Endometrial microvascular endothelial cells (primary cell): ENCODE results near the gene CCDC148. TPM values are rescaled to one million over a fixed set of nuclear protein-coding genes. Genes with fewer than 3 reads are reported as not detected.

Experiments
- in situ Hi-C: cut with HindIII; loops from 2 replicates; pipeline ENCODE4 v1.10.0; 2017; ENCODE audit warnings: low sequenced_read_pairs, low pct_unique_long_range_greater_than_20kb; ENCODE audit errors: inconsistent ontology term
- total RNA-seq: library from RNA; depleted of rRNA; stranded (reverse); fragments of >200 nt; gene quantifications from one replicate; pipeline ENCODE4 v1.2.3, GENCODE V29; 2015; ENCODE audit errors: inconsistent ontology term

CCDC148 gene
- total RNA-seq, 1 donor from 2014 or later, result 0.46 TPM

DNA sequence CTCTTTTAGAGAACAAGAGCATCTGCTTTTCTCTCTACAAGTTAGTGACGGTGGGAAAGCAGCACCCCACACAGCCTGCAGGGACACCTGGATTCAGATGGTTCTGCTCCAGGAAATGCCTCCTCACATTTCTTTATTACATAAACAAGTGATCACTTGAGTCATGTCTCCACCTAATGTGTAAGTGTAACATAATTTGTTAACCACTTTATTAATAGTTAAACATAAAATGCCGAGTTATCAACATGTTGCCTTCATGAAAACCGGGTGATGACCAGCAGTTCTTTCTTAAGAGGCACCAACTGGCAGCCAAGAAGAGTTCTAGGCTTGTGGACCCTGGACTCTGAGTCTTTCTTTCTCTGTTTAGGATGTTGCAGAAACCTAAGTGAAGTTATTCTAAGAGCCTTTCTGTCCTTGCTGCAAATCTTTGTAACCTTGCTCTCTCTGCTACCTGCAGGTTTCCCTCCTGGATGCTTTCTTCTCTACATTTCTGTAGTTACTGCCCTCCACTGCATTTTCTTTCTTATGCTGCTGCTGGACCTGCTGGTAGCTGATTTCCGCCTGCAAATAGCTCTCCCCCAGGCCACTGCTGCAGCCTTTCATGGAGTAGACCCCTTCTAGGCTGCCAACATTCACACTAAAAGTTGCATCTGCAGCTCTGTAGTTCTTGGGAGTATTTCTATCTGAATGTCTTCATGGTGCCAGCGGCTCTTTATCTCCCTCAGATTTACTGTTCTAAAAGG, 330.6 kb downstream of the CCDC148 start:
- in situ Hi-C loops, result no loop called here

GRCh38 chr2:158124896-158125295, 331.7 kb downstream of the CCDC148 start:
- in situ Hi-C loops, result no loop called here

Other genes with a start within 250 kb of the CCDC148 start
- 32.3 TPM for gene PKP4, start 199 bp upstream of the CCDC148 start, total RNA-seq